ENCODE data around the gene COL5A3. TPM values are rescaled to one million over a fixed set of nuclear protein-coding genes. Genes with fewer than 3 reads are reported as not detected.
A peak's percentile ranks its signal among the peaks of the same experiment; 100 is the strongest.

COL5A3 gene
- total and polyA plus RNA-seq, 7 donors, result 0.46 to 19.9 (median 7.3) TPM

- H3K4me3 ChIP-seq, result no peak overlapping the region
- intact Hi-C loops (cut with DNase I), result no loop called here
- TF ChIP-seq EP300 (IDR thresholded peaks at IDR 0.05) (no peak), CTCF (IDR thresholded peaks at IDR 0.05) (no peak), POLR2A (IDR thresholded peaks at IDR 0.05) (no peak), POLR2AphosphoS5 (IDR thresholded peaks at IDR 0.05) (no peak)
- DNase-seq, result no peak
- peaks cover 0 to 28% (median 9%) of the 10 kb centered on the region in 4 donors for H3K4me1 ChIP-seq
- H3K27me3 ChIP-seq, result peaks cover 17 to 72% (median 36%) of the 10 kb centered on the region in 3 donors
- peak overlapping the region; percentile 56 to 75 (median 72) for H3K27ac ChIP-seq
- H3K36me3 ChIP-seq, result no peaks in the 10 kb centered on the region
- no peaks in the 10 kb centered on the region for H3K9me3 ChIP-seq
Observed at GRCh38 chr19:10006752-10007323, 3.5 kb downstream of the COL5A3 start.

GRCh38 chr19:10006335-10006708, 4.0 kb downstream of the COL5A3 start:
- Histone ChIP-seq H3K4me3 (peak overlapping the region in 2 of 4 donors; percentile 3 to 29), H3K36me3 (no peaks in the 10 kb centered on the region), H3K4me1 (peaks cover 0 to 28% (median 9%) of the 10 kb centered on the region in 4 donors), H3K27ac (peak overlapping the region; percentile 56 to 75 (median 72)), H3K9me3 (no peaks in the 10 kb centered on the region), H3K27me3 (peaks cover 17 to 71% (median 31%) of the 10 kb centered on the region in 3 donors)
- 31 to 53% methylated on average over 7 of the region's 7 CpGs for WGBS, 2 donors
- peak in 1 of 4 donors; percentile 44 for TF ChIP-seq POLR2AphosphoS5 (IDR thresholded peaks at IDR 0.05)
- no peak for TF ChIP-seq EP300 (IDR thresholded peaks at IDR 0.05)
- peak; percentile 87 for DNase-seq
- intact Hi-C loops (cut with DNase I), result no loop called here

- Histone ChIP-seq H3K4me3 (peak overlapping the region in 2 of 4 donors; percentile 3 to 29), H3K4me1 (peaks cover 0 to 28% (median 9%) of the 10 kb centered on the region in 4 donors), H3K36me3 (no peaks in the 10 kb centered on the region), H3K27ac (peak overlapping the region; percentile 56 to 75 (median 72)), H3K27me3 (peaks cover 14 to 66% (median 26%) of the 10 kb centered on the region in 3 donors), H3K9me3 (no peaks in the 10 kb centered on the region)
- WGBS, 2 donors, result 63 to 77% methylated on average over 17 of the region's 17 CpGs
- TF ChIP-seq EP300 (IDR thresholded peaks at IDR 0.05), result no peak
- no peak for TF ChIP-seq POLR2AphosphoS5 (IDR thresholded peaks at IDR 0.05)
- DNase-seq, result no peak
- intact Hi-C loops (cut with DNase I), result no loop called here
Observed at GRCh38 chr19:10005632-10006334, 4.5 kb downstream of the COL5A3 start.

- peaks cover 5 to 54% (median 14%) of the 10 kb centered on the region in 3 donors for H3K27me3 ChIP-seq
- no peaks in the 10 kb centered on the region for H3K9me3 ChIP-seq
- DNase-seq, result no peak
- 65 to 69% methylated on average over 9 of the region's 9 CpGs for whole genome bisulfite sequencing, 2 donors
- no peak overlapping the region for H3K4me3 ChIP-seq
- no peak overlapping the region for H3K27ac ChIP-seq
- TF ChIP-seq POLR2A (IDR thresholded peaks at IDR 0.05), result no peak
- no peak for TF ChIP-seq EP300 (IDR thresholded peaks at IDR 0.05)
- no peak for TF ChIP-seq POLR2AphosphoS5 (IDR thresholded peaks at IDR 0.05)
- no peak for TF ChIP-seq CTCF (IDR thresholded peaks at IDR 0.05)
- no peaks in the 10 kb centered on the region for H3K36me3 ChIP-seq
- intact Hi-C loops (cut with DNase I), result no loop called here
- H3K4me1 ChIP-seq, result peaks cover 0 to 16% (median 3%) of the 10 kb centered on the region in 4 donors
Observed at GRCh38 chr19:10004617-10005016, 5.7 kb downstream of the COL5A3 start.

- TF ChIP-seq EP300 (IDR thresholded peaks at IDR 0.05), result no peak
- no peak for TF ChIP-seq POLR2A (IDR thresholded peaks at IDR 0.05)
- TF ChIP-seq POLR2AphosphoS5 (IDR thresholded peaks at IDR 0.05), result no peak
- TF ChIP-seq CTCF (IDR thresholded peaks at IDR 0.05), result no peak
- no peaks in the 10 kb centered on the region for H3K9me3 ChIP-seq
- H3K27ac ChIP-seq, result no peak overlapping the region
- no peaks in the 10 kb centered on the region for H3K36me3 ChIP-seq
- no peak for DNase-seq
- H3K4me3 ChIP-seq, result no peak overlapping the region
- WGBS, 2 donors, result 67 to 76% methylated on average over 6 of the region's 6 CpGs
- intact Hi-C loops (cut with DNase I), result no loop called here
- H3K4me1 ChIP-seq, result peaks cover 0 to 3% (median 2%) of the 10 kb centered on the region in 4 donors
- peaks cover 0 to 41% (median 5%) of the 10 kb centered on the region in 3 donors for H3K27me3 ChIP-seq
Observed at GRCh38 chr19:10003271-10003670, 7.0 kb downstream of the COL5A3 start.

All from sigmoid colon (tissue), 7 donors.